Suprapubic skin (tissue), 4 donors: ENCODE data around the gene GIMAP1.

Experiments used
- POLR2A ChIP-seq, 2 donors: fragments of 450-650 bp; IDR thresholded peaks; one replicate each; pipeline ENCODE4 v1.6.1; 2017; ENCODE audit warnings: antibody characterized with exemption in 2 of 2, mild to moderate bottlenecking in 2 of 2, moderate library complexity in 2 of 2
- POLR2AphosphoS5 ChIP-seq, 3 donors: sonication (generic); formaldehyde crosslinking; IDR thresholded peaks; one replicate each; pipeline ENCODE4 v1.6.1; 2017; ENCODE audit warnings: antibody characterized with exemption in 3 of 3
- TF ChIP-seq, protein P1 (sequence below), 2 donors: fragments of 200-600 bp in 1 of 2; fragments of 450-650 bp in 1 of 2; sonication (generic) in 1 of 2; IDR thresholded peaks; one replicate each; pipeline ENCODE4 v1.5.1; 2016 to 2019; ENCODE audit warnings: antibody characterized with exemption in 2 of 2, mild to moderate bottlenecking in 1 of 2, moderate library complexity in 1 of 2

DNA sequence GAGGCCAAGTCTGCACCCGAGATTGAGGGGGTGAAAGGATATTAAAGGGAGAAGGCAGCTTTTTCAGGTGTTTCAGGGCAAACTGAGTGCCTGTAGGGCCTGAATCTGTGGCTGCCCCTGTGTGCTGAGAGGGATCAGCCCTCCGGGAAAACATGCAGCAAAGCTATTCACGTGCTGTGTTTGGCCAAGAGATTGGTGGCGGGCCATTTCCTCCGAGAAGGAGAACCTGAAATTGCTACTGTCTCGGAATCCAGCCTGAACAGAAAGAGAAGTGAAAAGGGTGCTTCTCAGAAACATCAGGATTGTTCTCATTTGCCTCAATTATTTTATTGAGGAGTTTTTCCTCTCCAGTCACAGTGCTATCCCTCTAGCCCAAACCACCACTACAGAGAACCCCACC lies 36.8 kb downstream of the GIMAP1 start:
- TF ChIP-seq, protein P1, sequence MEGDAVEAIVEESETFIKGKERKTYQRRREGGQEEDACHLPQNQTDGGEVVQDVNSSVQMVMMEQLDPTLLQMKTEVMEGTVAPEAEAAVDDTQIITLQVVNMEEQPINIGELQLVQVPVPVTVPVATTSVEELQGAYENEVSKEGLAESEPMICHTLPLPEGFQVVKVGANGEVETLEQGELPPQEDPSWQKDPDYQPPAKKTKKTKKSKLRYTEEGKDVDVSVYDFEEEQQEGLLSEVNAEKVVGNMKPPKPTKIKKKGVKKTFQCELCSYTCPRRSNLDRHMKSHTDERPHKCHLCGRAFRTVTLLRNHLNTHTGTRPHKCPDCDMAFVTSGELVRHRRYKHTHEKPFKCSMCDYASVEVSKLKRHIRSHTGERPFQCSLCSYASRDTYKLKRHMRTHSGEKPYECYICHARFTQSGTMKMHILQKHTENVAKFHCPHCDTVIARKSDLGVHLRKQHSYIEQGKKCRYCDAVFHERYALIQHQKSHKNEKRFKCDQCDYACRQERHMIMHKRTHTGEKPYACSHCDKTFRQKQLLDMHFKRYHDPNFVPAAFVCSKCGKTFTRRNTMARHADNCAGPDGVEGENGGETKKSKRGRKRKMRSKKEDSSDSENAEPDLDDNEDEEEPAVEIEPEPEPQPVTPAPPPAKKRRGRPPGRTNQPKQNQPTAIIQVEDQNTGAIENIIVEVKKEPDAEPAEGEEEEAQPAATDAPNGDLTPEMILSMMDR (IDR thresholded peaks at IDR 0.05): no peak
- TF ChIP-seq POLR2A (IDR thresholded peaks at IDR 0.05) (no peak), POLR2AphosphoS5 (IDR thresholded peaks at IDR 0.05) (no peak)
